ENCODE results near the gene DPF3. TPM values are rescaled to one million over a fixed set of nuclear protein-coding genes. Genes with fewer than 3 reads are reported as not detected.

The DPF3 gene
- polyA plus RNA-seq, 4 donors: 1.3 to 5.0 (median 4.6) TPM

- DNase-seq (ENCODE audit: low read depth in 4 of 4, low spot score in 3 of 4): no peak
Measured at GRCh38 chr14:72726444-72726843, 167.5 kb downstream of the DPF3 start.

GRCh38 chr14:72723858-72724530, 169.9 kb downstream of the DPF3 start:
- DNase-seq (ENCODE audit: low read depth in 4 of 4, low spot score in 3 of 4): no peak

GRCh38 chr14:72722201-72722785, 171.6 kb downstream of the DPF3 start:
- no peak for DNase-seq (ENCODE audit: low read depth in 4 of 4, low spot score in 3 of 4)

- DNase-seq (ENCODE audit: low read depth in 4 of 4, low spot score in 3 of 4): no peak
Measured at GRCh38 chr14:72721083-72721482, 172.8 kb downstream of the DPF3 start.

GRCh38 chr14:72717220-72717619, 176.7 kb downstream of the DPF3 start:
- DNase-seq (ENCODE audit: low read depth in 4 of 4, low spot score in 3 of 4): no peak

GRCh38 chr14:72716476-72716875, 177.4 kb downstream of the DPF3 start:
- no peak for DNase-seq (ENCODE audit: low read depth in 4 of 4, low spot score in 3 of 4)

GRCh38 chr14:72715850-72716228, 178.1 kb downstream of the DPF3 start:
- no peak for DNase-seq (ENCODE audit: low read depth in 4 of 4, low spot score in 3 of 4)

GRCh38 chr14:72715215-72715849, 178.6 kb downstream of the DPF3 start:
- DNase-seq (ENCODE audit: low read depth in 4 of 4, low spot score in 3 of 4): no peak

- no peak for DNase-seq (ENCODE audit: low read depth in 4 of 4, low spot score in 3 of 4)
Measured at GRCh38 chr14:72714871-72715214, 179.1 kb downstream of the DPF3 start.

GRCh38 chr14:72714094-72714493, 179.8 kb downstream of the DPF3 start:
- no peak for DNase-seq (ENCODE audit: low read depth in 4 of 4, low spot score in 3 of 4)

- no peak for DNase-seq (ENCODE audit: low read depth in 4 of 4, low spot score in 3 of 4)
Measured at GRCh38 chr14:72711936-72712335, 182.0 kb downstream of the DPF3 start.

GRCh38 chr14:72709916-72710611, 183.8 kb downstream of the DPF3 start:
- DNase-seq (ENCODE audit: low read depth in 4 of 4, low spot score in 3 of 4): no peak

GRCh38 chr14:72708708-72709475, 185.0 kb downstream of the DPF3 start:
- DNase-seq (ENCODE audit: low read depth in 4 of 4, low spot score in 3 of 4): no peak

- DNase-seq (ENCODE audit: low read depth in 4 of 4, low spot score in 3 of 4): no peak
Measured at GRCh38 chr14:72708222-72708621, 185.7 kb downstream of the DPF3 start.

- DNase-seq (ENCODE audit: low read depth in 4 of 4, low spot score in 3 of 4): no peak
Measured at GRCh38 chr14:72706485-72706884, 187.4 kb downstream of the DPF3 start.

GRCh38 chr14:72704502-72704901, 189.4 kb downstream of the DPF3 start:
- DNase-seq (ENCODE audit: low read depth in 4 of 4, low spot score in 3 of 4): no peak

GRCh38 chr14:72701605-72702004, 192.3 kb downstream of the DPF3 start:
- no peak for DNase-seq (ENCODE audit: low read depth in 4 of 4, low spot score in 3 of 4)

GRCh38 chr14:72701237-72701565, 192.7 kb downstream of the DPF3 start:
- DNase-seq (ENCODE audit: low read depth in 4 of 4, low spot score in 3 of 4): no peak

GRCh38 chr14:72700338-72701236, 193.3 kb downstream of the DPF3 start:
- no peak for DNase-seq (ENCODE audit: low read depth in 4 of 4, low spot score in 3 of 4)

- DNase-seq (ENCODE audit: low read depth in 4 of 4, low spot score in 3 of 4): no peak
Measured at GRCh38 chr14:72699852-72700257, 194.0 kb downstream of the DPF3 start.

Data from left renal pelvis (tissue), 4 donors.